GM12878 (cell line): ENCODE data around the gene ARHGAP22. TPM values are rescaled to one million over a fixed set of nuclear protein-coding genes. Genes with fewer than 3 reads are reported as not detected.

Experiments used
- ATAC-seq: fragments of 200-7000 bp; cut with Tn5 transposase; 3 replicates; pipeline ENCODE4 v1.9.1; 2020; ENCODE audit warnings: mild to moderate bottlenecking, moderate library complexity
- BruUV-seq: library from RNA; stranded (reverse); fragments of 400-500 nt; replicated peaks from 2 replicates; lab custom pipeline; 2021; lab: Mats Ljungman, UMichigan
- CTCF ChIA-PET: fragments of 300-600 bp; sonication (Branson Sonifier 250); formaldehyde crosslinking; extraction: SDS; loops from one replicate; lab custom pipeline; 2021; ENCODE audit warnings: inconsistent platforms; lab: Yijun Ruan, JAX
- POLR2A ChIA-PET: fragments of 350-600 bp; formaldehyde crosslinking; extraction: SDS; loops from one replicate; lab custom pipeline; 2021; ENCODE audit warnings: inconsistent platforms; lab: Charles Lee
- RAD21 ChIA-PET: fragments of 300-600 bp; sonication (Branson Sonifier 250); formaldehyde crosslinking; loops from one replicate; lab custom pipeline; 2023; ENCODE audit warnings: antibody characterized with exemption; ENCODE audit not compliant: unreplicated experiment; lab: Charles Lee
- SMC1A ChIA-PET: fragments of 300-600 bp; sonication (Branson Sonifier 250); formaldehyde crosslinking; loops from one replicate; lab custom pipeline; 2023; ENCODE audit not compliant: unreplicated experiment, uncharacterized antibody; lab: Charles Lee
- DNase-seq: peaks from one replicate; pipeline ENCODE4 v3.0.0-alpha.2; 2011; ENCODE audit warnings: low read depth, low spot score
- FAIRE-seq: peaks from 3 replicates; lab custom pipeline; 2011; peaks lifted over from hg19 to GRCh38; lab: Jason Lieb, UNC
- H2AFZ ChIP-seq: 2 replicates; pipeline ENCODE4 v1.6.0; 2011; ENCODE audit warnings: low read depth, low read length, control low read depth; ENCODE audit not compliant: control insufficient read depth
- H3K27ac ChIP-seq: 2 replicates; pipeline ENCODE4 v1.5.1; 2011; ENCODE audit warnings: control low read depth; ENCODE audit not compliant: control insufficient read depth, insufficient read depth
- H3K27me3 ChIP-seq, 2 experiments: replicated peaks in 1 of 2; 2 replicates each; pipeline versions ENCODE4 v1.6.0 to v1.6.1; 2011; ENCODE audit warnings: low read length in 1 of 2; ENCODE audit not compliant: control insufficient read depth in 2 of 2, insufficient read depth in 2 of 2
- H3K36me3 ChIP-seq, 2 experiments: 2 replicates each; pipeline ENCODE4 v1.5.1; 2011; ENCODE audit warnings: low read length in 1 of 2; ENCODE audit not compliant: control insufficient read depth in 2 of 2, insufficient read depth in 2 of 2
- H3K4me1 ChIP-seq: 2 replicates; pipeline ENCODE4 v1.6.1; 2011; ENCODE audit warnings: mild to moderate bottlenecking, low read length, moderate library complexity, mixed read lengths; ENCODE audit not compliant: control insufficient read depth, insufficient read depth
- H3K4me2 ChIP-seq: 2 replicates; pipeline ENCODE4 v1.6.0; 2011; ENCODE audit warnings: control low read depth; ENCODE audit not compliant: control insufficient read depth, insufficient read depth
- H3K4me3 ChIP-seq: fragments of 200-600 bp; sonication (generic); 2 replicates; pipeline ENCODE4 v1.5.1; 2016
- H3K79me2 ChIP-seq: 2 replicates; pipeline ENCODE4 v1.6.0; 2011; ENCODE audit warnings: low read length; ENCODE audit not compliant: control insufficient read depth, insufficient read depth
- H3K9ac ChIP-seq: 2 replicates; pipeline ENCODE4 v1.8.0; 2011; ENCODE audit warnings: low read length, control low read depth, mixed read lengths; ENCODE audit not compliant: control insufficient read depth, insufficient read depth
- H3K9me3 ChIP-seq: replicated peaks from 3 replicates; pipeline ENCODE4 v1.5.1; 2011; ENCODE audit warnings: mild to moderate bottlenecking, low read length; ENCODE audit not compliant: control insufficient read depth, insufficient read depth
- H4K20me1 ChIP-seq: 2 replicates; pipeline ENCODE4 v1.6.0; 2011; ENCODE audit not compliant: control insufficient read depth, insufficient read depth
- CBX3 ChIP-seq: fragments of 200-600 bp; sonication (generic); IDR thresholded peaks from 2 replicates; pipeline ENCODE4 v1.6.1; 2016; ENCODE audit warnings: low read depth, borderline replicate concordance
- EP300 ChIP-seq, 2 experiments: fragments of 150-350 bp in 1 of 2; IDR thresholded peaks; 2 replicates each; pipeline ENCODE4 v1.6.1; 2011 to 2012; ENCODE audit warnings: low read depth in 2 of 2, low read length in 2 of 2, borderline replicate concordance in 1 of 2, improper control_type of control experiment in 1 of 2, inconsistent platforms in 1 of 2; ENCODE audit not compliant: control insufficient read depth in 1 of 2
- IKZF1 ChIP-seq: fragments of 450-650 bp; conservative IDR thresholded peaks from 2 replicates; pipeline ENCODE4 v1.6.1; 2017; ENCODE audit warnings: antibody characterized with exemption, mild to moderate bottlenecking
- KAT2A ChIP-seq: conservative IDR thresholded peaks from 2 replicates; pipeline ENCODE4 v1.6.1; 2011; ENCODE audit warnings: low read depth, low read length; ENCODE audit not compliant: control insufficient read depth
- MAX ChIP-seq: IDR thresholded peaks from 2 replicates; pipeline ENCODE4 v1.6.1; 2012; ENCODE audit warnings: low read depth, low read length, improper control_type of control experiment
- SUPT20H ChIP-seq: IDR thresholded peaks from 2 replicates; pipeline ENCODE4 v1.6.1; 2011; ENCODE audit warnings: low read depth, mild to moderate bottlenecking, low read length, moderate library complexity, borderline replicate concordance; ENCODE audit not compliant: control insufficient read depth
- ZSCAN29 ChIP-seq: fragments of 450-650 bp; IDR thresholded peaks from 2 replicates; pipeline ENCODE4 v1.6.1; 2017; ENCODE audit warnings: mild to moderate bottlenecking, moderate library complexity
- WGBS: methylation state at CpG from one replicate; pipeline ENCODE4 v1.1.6; 2016; ENCODE audit warnings: low lambda C conversion rate; ENCODE audit not compliant: insufficient replicate concordance, insufficient coverage; ENCODE audit errors: missing lambda C conversion rate; 5-methylcytosine and 5-hydroxymethylcytosine counted together
- in situ Hi-C: fragments of 300-500 bp; cut with MboI; formaldehyde crosslinking; loops from 9 replicates; pipeline ENCODE4 v1.14.3; 2018; ENCODE audit warnings: mixed read lengths
- intact Hi-C: fragments of 100-400 bp; cut with micrococcal nuclease; formaldehyde crosslinking; loops from one replicate; pipeline ENCODE4 v1.14.2; 2022; ENCODE audit not compliant: unreplicated experiment
- polyA plus RNA-seq, 11 experiments: library from polyadenylated mRNA; depleted of rRNA in 4 of 11; unstranded in 6 of 11; stranded (reverse) in 5 of 11; fragments of >200 nt; fragmentation: Nextera tagmentation in 4 of 11; fragmentation: Illumina TruSeq in 1 of 11; extraction: Ambion mirVana in 4 of 11; extraction: Trizol in 1 of 11; gene quantifications; 1 replicate in 1 of 11; 2 replicates in 10 of 11; pipeline versions ENCODE4 v1.2.1 to v1.2.3, GENCODE V29; 2011 to 2016; ENCODE audit warnings: inconsistent platforms in 2 of 11, missing spikeins in 2 of 11, low read depth in 1 of 11
- total RNA-seq, 4 experiments: library from RNA; depleted of rRNA in 3 of 4; stranded (reverse); fragments of >200 nt in 3 of 4; fragmentation: Illumina TruSeq in 1 of 4; extraction: Trizol in 1 of 4; gene quantifications; 2 replicates each; pipeline versions ENCODE4 v1.2.1 to v1.2.3, GENCODE V29; 2013 to 2021
- TF ChIP-seq, protein P1 (sequence below): IDR thresholded peaks from 2 replicates; pipeline ENCODE4 v1.6.1; 2011; ENCODE audit warnings: low read depth, low read length, improper control_type of control experiment, borderline replicate concordance
- TF ChIP-seq, protein P2 (sequence below): fragments of 450-650 bp; formaldehyde crosslinking; IDR thresholded peaks from 2 replicates; pipeline ENCODE4 v1.5.0; 2022; ENCODE audit warnings: mild to moderate bottlenecking, missing genetic modification characterization

ARHGAP22 gene
- total and polyA plus RNA-seq, 10 of the 15 experiments (the other 5 are each of a cell fraction or from before 2014, with no cell fraction given): 0.07 to 0.61 (median 0.18) TPM; not detected in 5

DNA sequence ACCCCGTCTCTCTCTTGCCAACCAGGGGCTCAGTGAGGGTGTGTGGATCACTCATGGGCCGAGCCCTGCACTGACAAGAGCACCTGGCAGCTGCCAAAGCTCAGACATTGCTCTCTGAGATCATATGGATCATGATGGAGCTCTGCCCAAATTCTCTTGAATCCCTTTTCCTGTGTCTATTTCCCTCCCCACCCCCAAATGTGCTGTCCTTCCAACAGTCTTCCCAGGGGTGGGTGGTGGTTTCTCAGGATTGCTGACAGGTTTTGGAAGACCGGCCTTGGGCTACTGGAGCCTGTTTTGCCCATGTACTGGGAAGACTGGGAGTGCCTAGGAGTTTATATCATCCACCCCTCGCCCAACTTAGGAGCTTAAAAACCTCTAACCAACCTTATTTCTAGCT is 10.5 kb downstream of the ARHGAP22 start:
- H3K4me3 ChIP-seq: no peak overlapping the region
- DNase-seq: no peak
- H3K4me2 ChIP-seq: no peak overlapping the region
- 7% methylated on average over 4 of the region's 4 CpGs for WGBS
- no peak overlapping the region for H2AFZ ChIP-seq
- intact Hi-C loops: no loop called here
- H3K27me3 ChIP-seq: no peaks in the 10 kb centered on the region
- no TSS peak for BruUV-seq
- no peaks in the 10 kb centered on the region for H3K4me1 ChIP-seq
- no peaks in the 10 kb centered on the region for H4K20me1 ChIP-seq
- H3K9ac ChIP-seq: no peak overlapping the region
- TF ChIP-seq IKZF1: 0 out of 2 replicates have a peak, but pooled peaks have one; percentile 22
- TF ChIP-seq CBX3: no peak
- no peak for FAIRE-seq
- no peak overlapping the region for H3K27ac ChIP-seq
- no peaks in the 10 kb centered on the region for H3K36me3 ChIP-seq
- ChIA-PET SMC1A (interaction anchor here (0.8 to 1.7 kb wide), 14 partner anchors 8 to 162 kb away, joined by 3 to 11 read pairs (median 3); no protein-coding TSS in a partner anchor), CTCF (interaction anchor here (1.1 to 3.1 kb wide), 10 partner anchors 9 to 64 kb away, joined by 3 to 31 read pairs (median 4); partner anchors contain the start of gene ARHGAP22), POLR2A (interaction anchor here (1.2 to 1.5 kb wide), 3 partner anchors 14 to 21 kb away, joined by 3 to 5 read pairs (median 4); no protein-coding TSS in a partner anchor), RAD21 (interaction anchor here (0.6 to 3.8 kb wide), 6 partner anchors 14 to 61 kb away, joined by 3 to 25 read pairs (median 4); no protein-coding TSS in a partner anchor)
- peak; percentile 27; the same call in 1 of the 3 replicates for ATAC-seq
- no peaks in the 10 kb centered on the region for H3K9me3 ChIP-seq
- no peaks in the 10 kb centered on the region for H3K79me2 ChIP-seq
- in situ Hi-C loops: no loop called here

DNA sequence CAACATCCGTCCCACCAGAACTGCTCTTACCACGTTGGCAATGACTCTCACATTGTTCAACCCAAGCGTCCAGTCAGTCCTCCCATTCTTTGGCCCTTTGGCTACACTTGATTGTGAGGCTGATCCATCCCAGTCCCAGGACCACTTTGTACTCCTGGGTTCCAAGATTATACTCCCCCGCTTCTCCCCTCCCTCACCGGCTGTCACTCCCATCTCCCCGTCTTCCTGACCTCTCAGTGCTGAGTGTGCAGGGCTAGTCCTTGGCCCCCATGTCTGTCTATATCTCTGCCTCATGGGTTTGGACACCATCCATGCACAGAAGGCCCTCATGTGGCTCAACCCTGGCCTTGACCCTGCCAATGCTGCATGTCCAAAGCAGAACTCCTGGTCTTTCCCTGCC is 12.5 kb downstream of the ARHGAP22 start:
- POLR2A ChIA-PET: no interaction called here
- Histone ChIP-seq H3K4me2 (no peak overlapping the region), H3K9ac (no peak overlapping the region), H3K4me3 (no peak overlapping the region), H3K27ac (no peak overlapping the region), H3K36me3 (no peaks in the 10 kb centered on the region), H3K9me3 (no peaks in the 10 kb centered on the region), H3K4me1 (no peaks in the 10 kb centered on the region), H4K20me1 (no peaks in the 10 kb centered on the region), H3K27me3 (no peaks in the 10 kb centered on the region), H3K79me2 (no peaks in the 10 kb centered on the region), H2AFZ (no peak overlapping the region)
- SMC1A ChIA-PET: no interaction called here
- BruUV-seq: no TSS peak
- intact Hi-C loops: no loop called here
- in situ Hi-C loops: no loop called here
- no peak for FAIRE-seq
- CTCF ChIA-PET: interaction anchor here (0.7 to 1.3 kb wide), 3 partner anchors 15 to 64 kb away, joined by 3 to 5 read pairs (median 3); no protein-coding TSS in a partner anchor
- DNase-seq: no peak
- RAD21 ChIA-PET: interaction anchor here (0.8 to 3.8 kb wide), 2 partner anchors 35 to 63 kb away, joined by 3 to 25 read pairs; no protein-coding TSS in a partner anchor
- ATAC-seq: no peak
- WGBS: 26% methylated on average over 6 of the region's 6 CpGs
- TF ChIP-seq KAT2A: no peak
- no peak for TF ChIP-seq SUPT20H
- no peak for TF ChIP-seq EP300 (IDR thresholded peaks at IDR 0.05; ENCODE audit: borderline replicate concordance in 1 of 2, control insufficient read depth in 1 of 2, low read depth in 2 of 2, low read length in 2 of 2)
- TF ChIP-seq, protein P1, sequence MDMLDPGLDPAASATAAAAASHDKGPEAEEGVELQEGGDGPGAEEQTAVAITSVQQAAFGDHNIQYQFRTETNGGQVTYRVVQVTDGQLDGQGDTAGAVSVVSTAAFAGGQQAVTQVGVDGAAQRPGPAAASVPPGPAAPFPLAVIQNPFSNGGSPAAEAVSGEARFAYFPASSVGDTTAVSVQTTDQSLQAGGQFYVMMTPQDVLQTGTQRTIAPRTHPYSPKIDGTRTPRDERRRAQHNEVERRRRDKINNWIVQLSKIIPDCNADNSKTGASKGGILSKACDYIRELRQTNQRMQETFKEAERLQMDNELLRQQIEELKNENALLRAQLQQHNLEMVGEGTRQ: no peak
- TF ChIP-seq, protein P2, sequence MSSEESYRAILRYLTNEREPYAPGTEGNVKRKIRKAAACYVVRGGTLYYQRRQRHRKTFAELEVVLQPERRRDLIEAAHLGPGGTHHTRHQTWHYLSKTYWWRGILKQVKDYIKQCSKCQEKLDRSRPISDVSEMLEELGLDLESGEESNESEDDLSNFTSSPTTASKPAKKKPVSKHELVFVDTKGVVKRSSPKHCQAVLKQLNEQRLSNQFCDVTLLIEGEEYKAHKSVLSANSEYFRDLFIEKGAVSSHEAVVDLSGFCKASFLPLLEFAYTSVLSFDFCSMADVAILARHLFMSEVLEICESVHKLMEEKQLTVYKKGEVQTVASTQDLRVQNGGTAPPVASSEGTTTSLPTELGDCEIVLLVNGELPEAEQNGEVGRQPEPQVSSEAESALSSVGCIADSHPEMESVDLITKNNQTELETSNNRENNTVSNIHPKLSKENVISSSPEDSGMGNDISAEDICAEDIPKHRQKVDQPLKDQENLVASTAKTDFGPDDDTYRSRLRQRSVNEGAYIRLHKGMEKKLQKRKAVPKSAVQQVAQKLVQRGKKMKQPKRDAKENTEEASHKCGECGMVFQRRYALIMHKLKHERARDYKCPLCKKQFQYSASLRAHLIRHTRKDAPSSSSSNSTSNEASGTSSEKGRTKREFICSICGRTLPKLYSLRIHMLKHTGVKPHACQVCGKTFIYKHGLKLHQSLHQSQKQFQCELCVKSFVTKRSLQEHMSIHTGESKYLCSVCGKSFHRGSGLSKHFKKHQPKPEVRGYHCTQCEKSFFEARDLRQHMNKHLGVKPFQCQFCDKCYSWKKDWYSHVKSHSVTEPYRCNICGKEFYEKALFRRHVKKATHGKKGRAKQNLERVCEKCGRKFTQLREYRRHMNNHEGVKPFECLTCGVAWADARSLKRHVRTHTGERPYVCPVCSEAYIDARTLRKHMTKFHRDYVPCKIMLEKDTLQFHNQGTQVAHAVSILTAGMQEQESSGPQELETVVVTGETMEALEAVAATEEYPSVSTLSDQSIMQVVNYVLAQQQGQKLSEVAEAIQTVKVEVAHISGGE: no peak
- TF ChIP-seq MAX: no peak
- no peak for TF ChIP-seq ZSCAN29
